Cardiac muscle cell (in vitro differentiated cells and primary cell): ENCODE data around the gene EIF4G3. TPM values are rescaled to one million over a fixed set of nuclear protein-coding genes. Genes with fewer than 3 reads are reported as not detected.
"Not testable (repeated sequence)": the region's sequence is repeated elsewhere in the genome, so short reads cannot be mapped to it uniquely, and the experiment has no call there.

Experiments
- DNase-seq, 2 donors: peaks; one replicate each; pipeline versions ENCODE4 v3.0.0 to v3.0.0-alpha.2; 2010 to 2017; ENCODE audit warnings: low read depth in 1 of 2, low spot score in 1 of 2
- H3K27ac ChIP-seq: fragments of 200-600 bp; sonication (generic); 2 replicates; pipeline ENCODE4 v1.5.1; 2016
- H3K27me3 ChIP-seq: fragments of 200-600 bp; sonication (generic); 2 replicates; pipeline ENCODE4 v1.6.0; 2016; ENCODE audit warnings: control low read depth
- H3K36me3 ChIP-seq: fragments of 200-600 bp; sonication (generic); 2 replicates; pipeline ENCODE4 v1.5.1; 2016; ENCODE audit warnings: control low read depth
- H3K4me1 ChIP-seq: fragments of 200-600 bp; sonication (generic); 2 replicates; pipeline ENCODE4 v1.8.1; 2017; ENCODE audit warnings: low read depth, mild to moderate bottlenecking, mixed run types
- H3K4me3 ChIP-seq: fragments of 200-600 bp; sonication (generic); 2 replicates; pipeline ENCODE4 v1.5.1; 2016; ENCODE audit warnings: mild to moderate bottlenecking
- H3K9me3 ChIP-seq: fragments of 200-600 bp; sonication (generic); 2 replicates; pipeline ENCODE4 v1.5.1; 2017; ENCODE audit warnings: low read depth, mild to moderate bottlenecking, control low read depth
- polyA plus RNA-seq: library from polyadenylated mRNA; unstranded; fragments of >200 nt; fragmentation: Nextera tagmentation; extraction: Ambion mirVana; gene quantifications from 2 replicates; pipeline ENCODE4 v1.2.1, GENCODE V29; 2016
- total RNA-seq: library from RNA; depleted of rRNA; stranded (reverse); fragments of >200 nt; gene quantifications from 2 replicates; pipeline ENCODE4 v1.2.3, GENCODE V29; 2016
- TF ChIP-seq, protein P1 (sequence below): IDR thresholded peaks from 2 replicates; pipeline ENCODE4 v1.5.1; 2012; ENCODE audit warnings: low read depth, mild to moderate bottlenecking, low read length

EIF4G3 gene
- total and polyA plus RNA-seq, 2 experiments from 2014 or later, result 37.8 to 55.3 TPM

DNA sequence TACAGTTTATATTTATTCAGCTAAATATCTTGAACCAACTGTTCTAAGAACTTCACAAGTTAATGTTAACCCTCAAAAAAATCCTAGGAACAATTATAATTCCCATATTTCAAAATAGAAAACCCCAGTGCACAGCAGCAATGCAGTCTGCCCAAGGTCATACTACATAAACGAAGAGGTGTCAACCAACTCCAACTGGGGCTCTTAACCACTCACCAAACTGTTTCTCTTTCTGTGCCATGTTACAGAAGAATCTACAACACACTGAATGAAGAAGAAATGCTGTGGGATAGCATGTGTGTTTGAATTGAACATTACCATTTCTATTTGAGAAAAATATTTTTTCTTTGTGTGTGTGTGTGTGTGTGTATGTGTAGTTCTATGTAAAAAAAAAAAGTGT lies 35.7 kb downstream of the EIF4G3 start:
- DNase-seq, result peak in 1 of 2 donors; percentile 8
- no peak overlapping the region for H3K27ac ChIP-seq
- H3K4me3 ChIP-seq, result no peak overlapping the region
- TF ChIP-seq, protein P1, sequence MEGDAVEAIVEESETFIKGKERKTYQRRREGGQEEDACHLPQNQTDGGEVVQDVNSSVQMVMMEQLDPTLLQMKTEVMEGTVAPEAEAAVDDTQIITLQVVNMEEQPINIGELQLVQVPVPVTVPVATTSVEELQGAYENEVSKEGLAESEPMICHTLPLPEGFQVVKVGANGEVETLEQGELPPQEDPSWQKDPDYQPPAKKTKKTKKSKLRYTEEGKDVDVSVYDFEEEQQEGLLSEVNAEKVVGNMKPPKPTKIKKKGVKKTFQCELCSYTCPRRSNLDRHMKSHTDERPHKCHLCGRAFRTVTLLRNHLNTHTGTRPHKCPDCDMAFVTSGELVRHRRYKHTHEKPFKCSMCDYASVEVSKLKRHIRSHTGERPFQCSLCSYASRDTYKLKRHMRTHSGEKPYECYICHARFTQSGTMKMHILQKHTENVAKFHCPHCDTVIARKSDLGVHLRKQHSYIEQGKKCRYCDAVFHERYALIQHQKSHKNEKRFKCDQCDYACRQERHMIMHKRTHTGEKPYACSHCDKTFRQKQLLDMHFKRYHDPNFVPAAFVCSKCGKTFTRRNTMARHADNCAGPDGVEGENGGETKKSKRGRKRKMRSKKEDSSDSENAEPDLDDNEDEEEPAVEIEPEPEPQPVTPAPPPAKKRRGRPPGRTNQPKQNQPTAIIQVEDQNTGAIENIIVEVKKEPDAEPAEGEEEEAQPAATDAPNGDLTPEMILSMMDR, result no peak
- no peaks in the 10 kb centered on the region for H3K27me3 ChIP-seq
- no peaks in the 10 kb centered on the region for H3K36me3 ChIP-seq
- H3K4me1 ChIP-seq, result peaks cover 9% of the 10 kb centered on the region
- H3K9me3 ChIP-seq, result no peaks in the 10 kb centered on the region

DNA sequence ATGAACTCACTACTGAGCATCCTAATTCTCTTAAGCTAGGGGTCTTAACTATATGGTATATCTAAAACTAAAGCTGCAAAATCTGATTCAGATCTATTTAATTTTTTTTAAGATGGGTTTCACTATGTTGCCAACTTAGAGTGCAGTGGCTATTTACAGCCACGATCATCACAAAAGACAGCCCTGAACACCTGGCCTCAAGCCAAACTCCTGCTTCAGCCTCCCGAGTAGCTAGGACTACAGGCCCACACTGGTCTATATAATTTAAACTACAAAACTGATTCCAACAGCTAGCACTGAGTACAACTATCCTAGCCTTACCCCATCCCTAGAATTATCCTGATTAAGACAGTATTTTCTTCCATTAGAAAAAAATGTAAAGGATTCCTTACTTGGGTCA lies 37.1 kb downstream of the EIF4G3 start:
- TF ChIP-seq, protein P1, result no peak
- H3K4me3 ChIP-seq, result no peak overlapping the region
- H3K36me3 ChIP-seq, result peaks cover 5% of the 10 kb centered on the region
- no peaks in the 10 kb centered on the region for H3K27me3 ChIP-seq
- peaks cover 9% of the 10 kb centered on the region for H3K4me1 ChIP-seq
- peak overlapping the region; percentile 16 for H3K27ac ChIP-seq
- H3K9me3 ChIP-seq, result no peaks in the 10 kb centered on the region
- DNase-seq, result peak; percentile 42 to 49

DNA sequence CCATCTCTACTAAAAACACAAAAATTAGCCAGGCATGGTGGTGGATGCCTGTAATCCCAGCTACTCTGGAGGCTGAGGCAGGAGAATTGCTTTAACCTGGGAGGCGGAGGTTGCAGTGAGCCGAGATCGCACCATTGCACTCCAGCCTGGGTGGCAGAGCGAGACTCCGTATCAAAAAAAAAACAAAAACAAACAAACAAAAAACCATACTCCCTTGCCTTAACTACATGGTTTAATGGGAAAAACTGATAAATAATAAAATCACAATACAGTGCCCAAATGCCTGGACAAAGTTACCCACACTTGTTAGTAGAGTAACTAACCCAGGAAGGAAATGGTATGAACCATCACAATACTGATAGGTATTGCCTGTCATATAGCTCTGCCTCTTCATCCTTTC lies 40.4 kb downstream of the EIF4G3 start:
- DNase-seq, H3K27me3 ChIP-seq, H3K27ac ChIP-seq, H3K4me1 ChIP-seq, H3K4me3 ChIP-seq, H3K9me3 ChIP-seq, H3K36me3 ChIP-seq: not testable (repeated sequence)

DNA sequence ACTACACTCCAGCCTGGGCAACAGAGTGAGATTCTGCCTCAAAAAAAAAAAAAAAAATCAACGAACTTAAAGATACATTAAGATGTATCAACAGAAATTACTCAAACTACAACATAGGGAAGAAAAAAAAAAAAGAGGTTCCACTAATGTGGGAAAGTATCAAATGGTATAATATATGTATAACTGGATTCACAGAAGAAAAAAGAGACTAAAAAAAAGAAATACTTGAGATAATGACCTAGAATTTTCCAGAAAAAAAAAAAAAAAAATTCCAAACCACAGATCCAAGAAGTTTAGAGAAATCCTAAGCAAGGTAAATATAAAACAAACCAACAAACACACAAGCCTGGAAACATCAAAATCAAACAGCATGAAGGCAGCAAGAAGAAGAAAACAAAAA lies 45.5 kb downstream of the EIF4G3 start:
- H3K4me3 ChIP-seq, result no peak overlapping the region
- H3K27ac ChIP-seq, result no peak overlapping the region
- TF ChIP-seq, protein P1, result no peak
- peaks cover 9% of the 10 kb centered on the region for H3K36me3 ChIP-seq
- DNase-seq, result no peak
- no peaks in the 10 kb centered on the region for H3K4me1 ChIP-seq
- H3K9me3 ChIP-seq, result no peaks in the 10 kb centered on the region
- H3K27me3 ChIP-seq, result no peaks in the 10 kb centered on the region

DNA sequence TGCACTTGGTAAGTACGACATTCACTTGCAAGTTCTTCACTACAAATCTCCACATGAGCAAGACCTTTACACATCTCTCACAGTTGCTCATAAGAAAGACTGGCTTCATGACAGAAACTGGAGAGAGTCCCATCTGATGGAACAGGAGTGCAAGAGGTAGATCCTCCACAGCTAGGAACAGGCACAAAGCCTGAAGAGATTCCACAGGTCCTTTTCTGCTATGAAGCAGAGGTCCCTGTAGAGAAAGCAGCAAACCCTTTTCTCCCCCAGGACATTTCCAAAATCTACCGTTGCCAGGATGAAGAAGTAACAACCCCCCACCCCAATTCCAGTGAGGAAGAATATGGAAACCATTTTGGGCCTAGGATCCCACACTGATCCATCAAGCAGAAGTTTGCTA lies 47.3 kb downstream of the EIF4G3 start:
- no peaks in the 10 kb centered on the region for H3K9me3 ChIP-seq
- no peaks in the 10 kb centered on the region for H3K27me3 ChIP-seq
- H3K4me3 ChIP-seq, result no peak overlapping the region
- DNase-seq, result no peak
- H3K4me1 ChIP-seq, result no peaks in the 10 kb centered on the region
- peaks cover 4% of the 10 kb centered on the region for H3K36me3 ChIP-seq
- H3K27ac ChIP-seq, result peak overlapping the region; percentile 35
- TF ChIP-seq, protein P1, result no peak

DNA sequence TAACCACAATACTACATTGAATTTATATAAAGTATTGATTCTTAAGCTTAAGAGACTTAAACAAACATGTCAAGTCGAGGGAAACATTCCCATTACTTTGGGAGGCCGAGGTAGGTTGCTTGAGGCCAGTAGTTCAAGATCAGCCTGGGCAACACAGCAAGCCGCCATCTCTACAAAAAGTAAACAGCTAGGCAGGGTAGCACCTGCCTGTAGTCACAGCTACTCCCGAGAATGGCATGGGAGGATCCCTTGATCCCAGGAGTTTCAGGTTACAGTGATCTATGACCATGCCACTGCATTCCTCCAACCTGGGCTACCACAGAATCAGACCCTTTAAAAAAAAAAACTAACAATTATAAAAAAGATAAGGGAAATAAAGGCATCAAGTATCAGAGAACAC lies 50.4 kb downstream of the EIF4G3 start:
- H3K27ac ChIP-seq, result no peak overlapping the region
- TF ChIP-seq, protein P1, result no peak

More for the DNA sequence above, 50.4 kb downstream of the EIF4G3 start:
- DNase-seq, result no peak
- no peaks in the 10 kb centered on the region for H3K27me3 ChIP-seq
- H3K4me1 ChIP-seq, result no peaks in the 10 kb centered on the region
- H3K36me3 ChIP-seq, result no peaks in the 10 kb centered on the region
- no peak overlapping the region for H3K4me3 ChIP-seq
- H3K9me3 ChIP-seq, result no peaks in the 10 kb centered on the region
